COLO829 (cell line): ENCODE measurements around the gene IL5RA.

Experiments
- DNase-seq: peaks from one replicate; pipeline ENCODE4 v3.0.0; 2012; ENCODE audit warnings: low spot score

The IL5RA gene

GRCh38 chr3:3066378-3066777, 43.8 kb downstream of the IL5RA start:
- DNase-seq, result no peak

GRCh38 chr3:3065876-3066275, 44.3 kb downstream of the IL5RA start:
- DNase-seq, result no peak

GRCh38 chr3:3064297-3064696, 45.9 kb downstream of the IL5RA start:
- no peak for DNase-seq

- no peak for DNase-seq
These were observed 50.5 kb downstream of the IL5RA start for GRCh38 chr3:3059645-3060044.

GRCh38 chr3:3053974-3054373, 56.2 kb downstream of the IL5RA start:
- DNase-seq, result peak; percentile 56

- DNase-seq, result no peak
These were observed 71.8 kb downstream of the IL5RA start for GRCh38 chr3:3038201-3038991.

GRCh38 chr3:3037156-3037555, 73.0 kb downstream of the IL5RA start:
- no peak for DNase-seq

GRCh38 chr3:3031326-3031725, 78.8 kb downstream of the IL5RA start:
- DNase-seq, result no peak

GRCh38 chr3:3027976-3028567, 82.1 kb downstream of the IL5RA start:
- DNase-seq, result no peak

GRCh38 chr3:3023111-3023745, 86.9 kb downstream of the IL5RA start:
- no peak for DNase-seq

GRCh38 chr3:3020209-3020608, 90.0 kb downstream of the IL5RA start:
- no peak for DNase-seq
